Measurements from ENCODE around the gene RANBP1.

Gene RANBP1

DNA sequence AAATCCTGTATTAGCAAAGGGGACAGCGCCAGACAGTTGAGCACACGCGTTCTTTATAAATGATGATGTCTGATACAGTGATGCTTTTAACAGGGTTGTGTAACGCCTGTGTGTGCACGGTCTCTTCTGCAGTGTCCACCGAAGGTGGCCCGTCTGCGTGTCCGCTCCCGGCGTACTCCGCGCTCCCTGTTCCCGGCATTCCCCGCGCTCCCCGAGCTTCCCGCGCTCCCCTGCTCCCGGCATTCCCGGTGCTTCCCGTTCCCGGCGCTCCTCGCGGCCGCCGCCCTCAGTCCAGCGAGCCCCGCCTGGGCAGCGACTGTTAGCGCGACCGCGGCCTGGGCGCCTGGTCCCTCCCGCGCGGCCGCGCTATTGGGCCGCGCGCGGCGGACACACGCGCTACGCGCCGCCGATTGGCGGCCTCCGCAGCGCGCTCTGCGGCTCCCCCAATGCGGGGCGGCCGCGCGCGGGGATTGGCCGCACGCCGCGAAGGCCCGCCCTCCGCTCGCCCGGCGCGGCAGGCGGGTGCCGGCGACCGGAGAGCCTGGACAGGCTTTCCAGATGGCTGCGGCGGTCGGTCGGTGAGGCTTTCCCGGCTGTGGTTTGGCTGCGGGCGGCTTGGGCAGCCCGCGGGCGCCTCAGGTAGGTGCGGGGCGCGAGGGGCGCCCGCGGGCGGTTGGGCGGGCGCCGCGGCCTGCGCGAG lies 36.0 kb upstream of the RANBP1 start, which contains the start of gene DGCR8:
DGCR8 (plus strand) TSS at position 497 of the 700 bp plus-strand sequence. CDS start 5,723 bp downstream, outside the sequence.
- H3K4me3 ChIP-seq (replicated peaks; ENCODE audit: low read depth, low read length) = peak within 1 kb of the TSS; percentile 97
- TF ChIP-seq, protein P1, sequence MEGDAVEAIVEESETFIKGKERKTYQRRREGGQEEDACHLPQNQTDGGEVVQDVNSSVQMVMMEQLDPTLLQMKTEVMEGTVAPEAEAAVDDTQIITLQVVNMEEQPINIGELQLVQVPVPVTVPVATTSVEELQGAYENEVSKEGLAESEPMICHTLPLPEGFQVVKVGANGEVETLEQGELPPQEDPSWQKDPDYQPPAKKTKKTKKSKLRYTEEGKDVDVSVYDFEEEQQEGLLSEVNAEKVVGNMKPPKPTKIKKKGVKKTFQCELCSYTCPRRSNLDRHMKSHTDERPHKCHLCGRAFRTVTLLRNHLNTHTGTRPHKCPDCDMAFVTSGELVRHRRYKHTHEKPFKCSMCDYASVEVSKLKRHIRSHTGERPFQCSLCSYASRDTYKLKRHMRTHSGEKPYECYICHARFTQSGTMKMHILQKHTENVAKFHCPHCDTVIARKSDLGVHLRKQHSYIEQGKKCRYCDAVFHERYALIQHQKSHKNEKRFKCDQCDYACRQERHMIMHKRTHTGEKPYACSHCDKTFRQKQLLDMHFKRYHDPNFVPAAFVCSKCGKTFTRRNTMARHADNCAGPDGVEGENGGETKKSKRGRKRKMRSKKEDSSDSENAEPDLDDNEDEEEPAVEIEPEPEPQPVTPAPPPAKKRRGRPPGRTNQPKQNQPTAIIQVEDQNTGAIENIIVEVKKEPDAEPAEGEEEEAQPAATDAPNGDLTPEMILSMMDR (IDR thresholded peaks at IDR 0.05; ENCODE audit: low read depth, low read length, missing control alignments) = no peak
- DNase-seq (ENCODE audit: extremely low read depth, low read depth) = peak; percentile 77

DNA sequence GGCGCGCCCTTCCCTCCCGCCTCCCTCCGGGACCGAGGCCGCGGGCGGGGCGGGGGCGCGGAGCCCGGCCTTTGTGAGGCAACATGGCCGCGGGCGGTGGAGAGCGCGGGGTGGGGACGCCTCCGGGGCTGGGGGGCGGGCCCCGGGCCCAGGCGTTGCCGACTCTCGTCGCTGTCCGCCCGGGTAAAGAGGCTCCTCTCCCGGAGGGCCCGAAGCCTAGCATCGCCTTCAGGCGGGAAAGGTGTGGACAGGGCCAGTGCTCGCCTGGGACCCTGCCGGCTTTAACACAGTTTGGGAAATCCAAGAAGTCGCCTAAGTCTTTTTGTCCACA lies 35.5 kb upstream of the RANBP1 start:
- no peak for DNase-seq (ENCODE audit: extremely low read depth, low read depth)
- H3K4me3 ChIP-seq (replicated peaks; ENCODE audit: low read depth, low read length) = peak overlapping the region; percentile 97
- TF ChIP-seq, protein P1 (IDR thresholded peaks at IDR 0.05; ENCODE audit: low read depth, low read length, missing control alignments) = no peak

DNA sequence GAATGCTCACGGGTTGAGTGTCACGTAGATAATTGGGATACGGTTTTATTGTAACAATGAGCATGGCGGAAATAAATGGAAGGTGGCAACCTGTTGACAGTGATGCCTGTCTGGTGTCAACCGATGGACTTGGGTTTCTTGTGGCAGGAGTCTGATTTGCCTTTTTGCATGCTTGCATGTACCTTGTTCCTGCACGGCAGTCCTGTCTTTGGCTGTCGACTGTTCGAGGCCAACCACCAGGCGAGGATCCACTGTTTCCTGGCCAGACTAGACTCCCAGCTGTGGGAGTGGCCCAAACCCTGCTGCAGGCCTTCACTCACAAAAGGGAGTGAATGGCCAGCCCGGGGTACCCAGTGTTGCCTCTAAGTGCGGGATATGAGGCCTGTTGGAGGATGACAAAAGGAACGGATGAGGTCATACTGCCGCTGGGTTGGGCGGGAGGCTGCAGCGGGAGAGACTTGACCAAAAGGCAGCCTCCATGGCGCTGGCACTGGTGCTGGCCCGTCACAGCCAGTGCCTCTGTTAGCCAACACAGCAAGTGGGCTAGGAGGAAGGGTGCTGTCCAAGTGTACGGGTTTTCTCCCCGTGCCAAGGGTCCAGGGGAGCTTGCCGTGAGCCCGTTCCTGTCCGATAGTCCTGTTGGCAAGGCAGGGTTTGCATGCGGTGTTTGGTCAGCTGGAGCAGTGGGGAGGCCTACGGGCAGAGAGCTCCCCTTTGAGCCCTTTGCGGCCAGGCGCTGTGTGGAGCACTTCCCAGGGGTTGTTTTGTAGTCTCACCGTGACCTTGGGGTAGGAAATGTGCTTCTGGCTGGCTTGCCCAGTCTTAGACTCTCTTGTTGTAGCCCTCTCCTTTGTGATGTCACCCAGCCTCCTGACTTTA lies 34.9 kb upstream of the RANBP1 start:
- H3K4me3 ChIP-seq (replicated peaks; ENCODE audit: low read depth, low read length) = peak overlapping the region; percentile 97
- TF ChIP-seq, protein P1 (IDR thresholded peaks at IDR 0.05; ENCODE audit: low read depth, low read length, missing control alignments) = no peak
- no peak for DNase-seq (ENCODE audit: extremely low read depth, low read depth)

DNA sequence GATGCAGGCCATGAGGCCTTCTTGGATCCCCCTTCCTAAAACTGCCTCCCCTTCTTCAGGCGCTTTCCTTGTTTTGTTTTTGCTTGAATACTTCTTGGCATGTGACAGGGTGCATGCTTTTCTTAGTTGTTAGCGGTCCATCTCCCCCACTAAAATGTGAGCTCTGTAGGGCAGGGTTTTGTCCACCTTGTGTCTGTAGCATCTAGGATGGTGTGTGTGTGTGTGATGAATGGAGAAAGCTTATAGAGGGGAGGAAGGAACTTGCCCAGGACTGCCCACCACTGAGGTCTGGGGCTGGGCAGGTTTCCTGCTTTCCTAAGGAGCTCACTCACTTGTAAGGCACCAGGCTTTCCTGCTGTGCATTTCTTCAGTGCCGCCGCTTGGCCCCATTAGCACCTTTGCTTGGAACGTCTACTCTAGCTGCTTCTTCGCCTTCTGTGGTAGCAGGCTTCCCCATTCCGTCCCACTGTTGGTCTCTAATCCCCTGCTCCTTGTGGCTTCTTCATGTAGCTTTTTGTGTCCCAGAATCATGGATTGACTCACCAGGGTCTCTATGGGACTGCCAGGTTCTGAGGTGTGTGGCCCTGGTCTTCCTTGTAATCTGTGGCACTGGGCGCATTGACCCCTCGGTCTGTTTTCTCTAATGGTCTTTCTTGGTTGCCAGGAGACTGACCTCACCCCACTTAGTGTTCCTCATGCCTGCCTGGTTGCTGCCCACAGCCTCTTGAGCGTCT lies 32.6 kb upstream of the RANBP1 start:
- TF ChIP-seq, protein P1 (IDR thresholded peaks at IDR 0.05; ENCODE audit: low read depth, low read length, missing control alignments) = no peak
- DNase-seq (ENCODE audit: extremely low read depth, low read depth) = no peak
- H3K4me3 ChIP-seq (replicated peaks; ENCODE audit: low read depth, low read length) = 0 out of 2 replicates have a peak overlapping the region, but pooled peaks have one; percentile 2

DNA sequence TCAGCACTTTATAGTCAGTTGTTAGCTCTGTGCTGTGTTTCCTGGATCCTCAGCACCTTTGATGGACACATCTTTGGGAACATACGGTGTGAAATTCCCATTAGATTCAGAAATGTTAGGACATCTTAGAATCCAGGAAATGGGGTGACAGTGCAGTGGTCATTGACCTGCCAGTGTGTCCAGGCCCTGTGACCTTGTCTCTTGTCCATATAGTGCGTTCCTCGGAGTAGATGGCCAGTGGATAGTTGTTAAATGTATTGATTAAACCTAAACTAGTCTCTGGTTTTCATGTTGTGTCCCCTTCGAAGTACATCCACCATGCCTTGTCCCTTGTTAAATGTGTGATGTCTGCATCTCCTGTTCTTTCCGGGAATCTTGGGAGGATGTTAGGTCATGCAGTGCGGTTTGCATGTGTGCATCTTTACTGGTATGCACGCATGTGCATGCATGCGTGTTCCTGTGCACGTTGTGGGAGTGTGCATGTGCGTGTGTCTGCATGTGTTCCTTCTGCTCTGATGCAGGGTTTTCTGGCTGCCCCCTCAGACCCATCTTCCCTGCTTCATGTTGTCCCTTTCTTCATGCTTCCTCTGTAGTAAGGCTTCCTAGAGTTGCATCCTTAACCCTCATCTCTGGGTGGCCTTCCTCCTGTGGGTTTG lies 31.9 kb upstream of the RANBP1 start:
- H3K4me3 ChIP-seq (replicated peaks; ENCODE audit: low read depth, low read length) = no peak overlapping the region

More for the DNA sequence above, 31.9 kb upstream of the RANBP1 start:
- DNase-seq (ENCODE audit: extremely low read depth, low read depth) = no peak
- TF ChIP-seq, protein P1 (IDR thresholded peaks at IDR 0.05; ENCODE audit: low read depth, low read length, missing control alignments) = no peak
